ENCODE measurements around the gene MBD3L2. TPM values are rescaled to one million over a fixed set of nuclear protein-coding genes. Genes with fewer than 3 reads are reported as not detected.

MBD3L2 gene
- total RNA-seq, 3 donors from 2014 or later, result not detected

- Histone ChIP-seq H3K4me3 (peak overlapping the region in 2 of 3 donors; percentile 69 to 70), H3K27me3 (no peaks in the 10 kb centered on the region), H3K27ac (no peak overlapping the region), H3K4me1 (peaks cover 0 to 4% of the 10 kb centered on the region in 2 donors), H3K36me3 (no peaks in the 10 kb centered on the region), H3K9me3 (peaks cover 15 to 23% of the 10 kb centered on the region in 2 donors)
- TF ChIP-seq POLR2A (IDR thresholded peaks at IDR 0.05) (no peak), CTCF (IDR thresholded peaks at IDR 0.05) (no peak), POLR2AphosphoS5 (IDR thresholded peaks at IDR 0.05) (no peak)
- intact Hi-C loops (cut with DNase I; ENCODE audit: low total_unique reads), result no loop called here
- DNase-seq (ENCODE audit: low spot score in 2 of 2), result no peak
These were observed 49.0 kb downstream of the MBD3L2 start for GRCh38 chr19:7098096-7098495.

DNA sequence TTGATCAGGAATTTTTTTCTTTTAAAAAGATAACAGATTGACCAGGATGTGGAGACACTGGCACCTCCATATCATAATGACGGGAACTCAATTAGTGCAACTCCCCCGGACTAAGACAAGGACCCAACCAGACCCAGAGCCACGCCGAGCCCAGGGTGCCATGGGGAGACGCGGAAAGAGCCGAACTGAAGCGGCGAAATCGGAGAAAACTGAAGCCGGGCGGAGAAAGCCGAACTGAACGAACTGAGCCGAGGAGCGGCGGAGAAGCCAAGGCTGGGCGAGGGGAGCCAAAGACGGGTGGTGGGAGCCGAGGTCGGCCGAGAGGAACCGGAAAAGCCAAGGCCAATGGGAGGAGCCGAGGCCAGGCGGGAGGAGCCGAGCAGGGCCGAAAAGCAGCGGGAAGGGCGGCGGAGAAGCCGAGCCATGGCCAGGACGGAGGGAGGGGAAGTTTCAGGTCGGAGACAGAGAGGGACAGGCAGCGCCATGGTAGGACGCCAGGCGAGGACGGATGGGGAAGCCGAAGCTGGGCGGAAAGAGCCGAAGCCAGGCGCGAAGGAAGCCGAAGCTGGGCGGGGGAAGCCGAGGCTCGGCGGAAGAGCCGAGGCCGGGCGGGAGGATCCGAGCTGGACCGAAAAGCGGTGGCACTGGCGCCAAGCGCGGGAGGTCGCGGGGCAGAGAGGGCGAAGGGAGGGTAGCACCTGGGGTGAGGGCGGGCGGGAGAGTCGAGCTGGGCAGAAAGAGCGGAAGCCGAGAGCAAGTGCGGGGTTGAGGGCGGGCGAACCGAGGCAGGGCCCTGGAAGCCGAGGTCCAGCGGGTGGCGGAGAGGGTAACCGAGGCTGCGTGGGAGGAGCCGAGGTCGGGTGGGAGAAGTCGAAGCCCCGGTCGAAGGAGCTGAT, 49.8 kb downstream of the MBD3L2 start:
- H3K4me3 ChIP-seq, result peak overlapping the region; percentile 53 to 70 (median 69)
- DNase-seq (ENCODE audit: low spot score in 2 of 2), result peak; percentile 86 to 92
- H3K27ac ChIP-seq, result peak overlapping the region; percentile 92 to 94
- peaks cover 7 to 16% of the 10 kb centered on the region in 2 donors for H3K9me3 ChIP-seq
- peaks cover 0 to 4% of the 10 kb centered on the region in 2 donors for H3K4me1 ChIP-seq
- H3K27me3 ChIP-seq, result no peaks in the 10 kb centered on the region
- intact Hi-C loops (cut with DNase I; ENCODE audit: low total_unique reads), result no loop called here
- TF ChIP-seq POLR2AphosphoS5 (IDR thresholded peaks at IDR 0.05) (peak in 2 of 3 donors; percentile 12 to 44), CTCF (IDR thresholded peaks at IDR 0.05) (no peak)
- no peaks in the 10 kb centered on the region for H3K36me3 ChIP-seq

- DNase-seq (ENCODE audit: low spot score in 2 of 2), result no peak
- no peaks in the 10 kb centered on the region for H3K27me3 ChIP-seq
- H3K4me3 ChIP-seq, result peak overlapping the region; percentile 53 to 70 (median 69)
- H3K36me3 ChIP-seq, result no peaks in the 10 kb centered on the region
- TF ChIP-seq POLR2A (IDR thresholded peaks at IDR 0.05), result no peak
- TF ChIP-seq POLR2AphosphoS5 (IDR thresholded peaks at IDR 0.05), result no peak
- no peak for TF ChIP-seq CTCF (IDR thresholded peaks at IDR 0.05)
- H3K4me1 ChIP-seq, result peaks cover 0 to 4% of the 10 kb centered on the region in 2 donors
- H3K9me3 ChIP-seq, result peaks cover 6 to 10% of the 10 kb centered on the region in 2 donors
- intact Hi-C loops (cut with DNase I; ENCODE audit: low total_unique reads), result no loop called here
- peak overlapping the region; percentile 92 to 94 for H3K27ac ChIP-seq
These were observed 50.4 kb downstream of the MBD3L2 start for GRCh38 chr19:7099597-7099921.

Other genes with a start within 250 kb of the MBD3L2 start
- gene ADGRE1, start 161.7 kb upstream of the MBD3L2 start, total RNA-seq, result under 1 TPM in 2 of 3 donors, not detected in 1; 0.33 to 0.44 TPM
- not detected for gene MBD3L2B, start 27.9 kb upstream of the MBD3L2 start, total RNA-seq
- gene MBD3L5, start 18.7 kb upstream of the MBD3L2 start, total RNA-seq, result not detected
- gene MBD3L4, start 9.1 kb upstream of the MBD3L2 start, total RNA-seq, result not detected
- not detected for gene MBD3L3, start 9.4 kb downstream of the MBD3L2 start, total RNA-seq
- 10 to 100 TPM in 2 of 3 donors, 1 to 10 TPM in 1; 7.2 to 18.3 (median 12.8) TPM for gene ZNF557, start 20.4 kb downstream of the MBD3L2 start, total RNA-seq
- gene INSR, start 245.1 kb downstream of the MBD3L2 start, total RNA-seq, result 100 to 1,000 TPM in 2 of 3 donors, 10 to 100 TPM in 1; 66.3 to 108 (median 104) TPM